GM18507 (cell line): ENCODE measurements around the gene DEPDC5.

Source experiments
- DNase-seq: peaks from one replicate; pipeline ENCODE4 v3.0.0; 2011; ENCODE audit warnings: low read depth; ENCODE audit not compliant: insufficient read length; ENCODE audit errors: extremely low spot score
- FAIRE-seq: peaks from 2 replicates; lab custom pipeline; 2011; peaks lifted over from hg19 to GRCh38; lab: Jason Lieb, UNC

DEPDC5 gene

GRCh38 chr22:31911565-31912406 is 158.0 kb downstream of the DEPDC5 start:
- DNase-seq (no peak), FAIRE-seq (no peak)

- FAIRE-seq (no peak), DNase-seq (no peak)
Measured at GRCh38 chr22:31912407-31912743, 158.6 kb downstream of the DEPDC5 start.

- FAIRE-seq (no peak), DNase-seq (no peak)
Measured at GRCh38 chr22:31915586-31915985, 161.8 kb downstream of the DEPDC5 start.

- DNase-seq: peak; percentile 37
- peak; percentile 77 for FAIRE-seq
Measured at GRCh38 chr22:31917227-31917921, 163.6 kb downstream of the DEPDC5 start.

DNA sequence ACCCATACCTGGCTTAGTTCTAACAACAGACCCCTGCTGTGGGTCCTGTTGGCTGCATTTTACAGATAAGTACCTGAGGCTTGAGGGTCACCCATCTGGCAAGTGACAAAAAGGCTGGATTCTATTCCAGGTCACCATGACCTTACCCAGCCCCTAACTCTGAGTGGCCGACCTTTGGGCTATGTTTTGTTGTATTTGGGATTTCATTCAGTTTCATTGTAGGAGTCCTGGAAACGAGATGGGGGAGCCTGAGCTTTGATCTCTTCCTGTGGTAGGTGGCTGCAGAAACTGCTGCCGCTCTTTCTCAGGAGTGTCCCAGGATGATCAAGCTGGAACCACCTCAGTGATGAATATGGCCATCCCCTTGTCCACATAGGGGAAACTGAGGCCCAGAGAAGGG is 165.9 kb downstream of the DEPDC5 start:
- DNase-seq: no peak
- no peak for FAIRE-seq

GRCh38 chr22:31920306-31920705 is 166.5 kb downstream of the DEPDC5 start:
- FAIRE-seq: no peak
- DNase-seq: no peak

DNA sequence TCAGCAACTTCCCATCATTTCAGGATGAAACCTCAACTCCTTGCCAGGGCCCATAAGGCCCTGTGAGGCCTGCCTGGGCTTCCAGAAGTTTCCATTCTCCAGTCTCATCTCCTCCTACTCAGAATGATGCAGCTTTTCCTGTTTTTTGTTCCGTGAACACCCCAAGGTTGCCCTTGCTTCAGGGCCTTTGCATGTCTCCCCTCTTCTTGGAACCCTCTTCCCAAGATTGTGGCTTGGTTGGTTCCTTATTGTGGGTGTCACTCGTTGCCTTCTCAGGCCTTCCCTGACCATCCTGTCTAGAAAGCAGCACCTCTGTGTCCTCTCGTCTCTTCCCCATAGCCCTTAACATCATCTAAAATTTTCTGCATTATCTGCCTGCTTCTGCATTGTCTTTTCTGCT is 167.3 kb downstream of the DEPDC5 start:
- FAIRE-seq: no peak
- no peak for DNase-seq

GRCh38 chr22:31922534-31922933 is 168.7 kb downstream of the DEPDC5 start:
- no peak for FAIRE-seq
- DNase-seq: no peak

DNA sequence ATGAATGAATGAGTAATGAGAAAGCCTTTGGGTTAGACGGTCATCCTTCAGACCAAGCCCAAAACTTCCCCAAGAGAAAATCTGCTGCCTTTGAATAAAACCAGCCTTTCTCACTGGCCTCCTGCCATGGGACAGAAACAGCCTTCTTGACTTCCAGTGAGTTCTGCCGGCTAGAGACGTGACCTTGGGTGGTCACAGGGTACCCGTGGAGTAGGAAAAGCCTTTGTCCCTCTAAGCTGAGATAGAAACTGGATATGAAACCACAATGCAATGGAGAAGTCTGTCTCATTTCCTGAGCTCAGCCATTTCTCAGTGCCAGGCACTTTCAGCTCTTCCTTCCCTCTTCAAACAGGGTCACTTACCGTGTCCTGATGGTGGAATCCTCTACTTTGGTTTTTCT is 169.3 kb downstream of the DEPDC5 start:
- DNase-seq: no peak

DNA sequence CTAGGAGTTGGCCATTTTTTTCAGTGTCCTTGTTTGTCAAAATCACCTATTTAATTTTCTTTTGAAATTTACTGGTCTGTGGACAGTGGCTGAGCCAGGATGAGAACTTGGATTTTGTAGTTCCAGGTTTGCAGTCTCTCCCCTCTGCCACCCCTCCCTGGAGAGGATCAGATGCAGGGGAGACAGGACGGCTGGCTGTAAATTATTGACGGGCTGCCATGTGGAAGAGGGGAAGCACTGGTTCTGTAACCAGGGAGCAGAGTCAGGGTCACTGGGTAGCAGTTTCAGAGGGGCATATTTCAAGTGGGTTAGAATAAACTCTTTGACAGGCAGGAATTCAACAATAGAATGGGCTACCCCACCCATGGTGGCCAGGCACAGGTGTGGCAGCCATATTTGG is 169.9 kb downstream of the DEPDC5 start:
- DNase-seq: no peak
- FAIRE-seq: no peak

More for the DNA sequence above, 169.3 kb downstream of the DEPDC5 start:
- FAIRE-seq: no peak

DNA sequence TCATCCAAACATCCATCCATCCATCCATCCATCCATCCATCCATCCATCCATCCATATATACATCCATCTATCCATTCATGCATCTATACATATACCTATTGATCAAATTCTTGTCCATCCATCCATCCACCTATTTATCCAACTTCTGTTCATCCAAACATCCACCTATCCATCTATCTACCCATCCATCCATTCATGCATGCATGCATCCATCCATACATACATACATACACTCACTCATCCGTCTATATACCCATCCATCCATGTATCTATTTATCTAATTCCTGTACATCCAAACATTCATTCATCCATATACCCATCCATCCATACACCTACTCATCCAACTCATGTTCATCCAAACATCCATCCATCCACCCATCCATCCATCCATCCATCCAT is 171.2 kb downstream of the DEPDC5 start:
- FAIRE-seq: no peak
- DNase-seq: no peak

DNA sequence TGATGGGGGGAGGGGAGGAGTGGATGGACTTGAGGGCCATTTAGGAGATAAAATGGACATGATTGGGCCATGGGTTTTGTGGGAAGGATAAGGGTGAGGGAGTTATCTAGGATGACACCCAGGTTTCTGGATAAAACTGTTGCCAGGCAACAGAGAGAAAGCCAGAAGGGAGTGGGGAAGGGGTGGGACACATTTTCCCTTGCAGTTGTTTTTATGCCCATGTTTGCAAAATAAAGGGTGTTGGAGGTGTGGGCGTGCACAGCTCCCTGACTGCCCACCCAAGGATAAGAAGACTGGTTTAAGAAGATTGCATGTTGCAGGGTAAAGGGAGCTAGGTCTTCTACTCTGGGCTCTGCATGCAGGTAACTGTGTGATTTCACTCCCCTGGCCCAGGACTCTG is 172.2 kb downstream of the DEPDC5 start:
- no peak for DNase-seq
- no peak for FAIRE-seq

GRCh38 chr22:31926969-31927368 is 173.2 kb downstream of the DEPDC5 start:
- DNase-seq (no peak), FAIRE-seq (no peak)

DNA sequence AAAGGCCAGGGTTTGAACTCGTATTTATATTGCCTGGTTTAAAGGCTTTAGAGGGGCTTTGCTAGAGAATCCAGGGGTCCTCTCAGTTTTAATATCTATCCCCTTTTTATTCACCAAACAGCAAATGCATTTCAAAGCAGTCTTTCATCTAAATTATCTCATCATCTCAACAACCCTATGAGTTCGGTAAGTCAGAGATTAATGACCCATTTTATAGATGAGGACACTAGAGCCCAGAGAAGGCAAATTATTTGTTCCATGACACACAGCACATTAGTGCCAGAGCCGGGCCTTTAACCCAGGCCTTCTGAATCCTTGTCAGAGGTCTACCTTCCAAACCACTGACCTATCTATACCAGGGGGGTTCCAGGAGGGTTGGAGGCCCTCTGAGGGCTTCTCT is 173.7 kb downstream of the DEPDC5 start:
- DNase-seq: no peak
- FAIRE-seq: no peak

DNA sequence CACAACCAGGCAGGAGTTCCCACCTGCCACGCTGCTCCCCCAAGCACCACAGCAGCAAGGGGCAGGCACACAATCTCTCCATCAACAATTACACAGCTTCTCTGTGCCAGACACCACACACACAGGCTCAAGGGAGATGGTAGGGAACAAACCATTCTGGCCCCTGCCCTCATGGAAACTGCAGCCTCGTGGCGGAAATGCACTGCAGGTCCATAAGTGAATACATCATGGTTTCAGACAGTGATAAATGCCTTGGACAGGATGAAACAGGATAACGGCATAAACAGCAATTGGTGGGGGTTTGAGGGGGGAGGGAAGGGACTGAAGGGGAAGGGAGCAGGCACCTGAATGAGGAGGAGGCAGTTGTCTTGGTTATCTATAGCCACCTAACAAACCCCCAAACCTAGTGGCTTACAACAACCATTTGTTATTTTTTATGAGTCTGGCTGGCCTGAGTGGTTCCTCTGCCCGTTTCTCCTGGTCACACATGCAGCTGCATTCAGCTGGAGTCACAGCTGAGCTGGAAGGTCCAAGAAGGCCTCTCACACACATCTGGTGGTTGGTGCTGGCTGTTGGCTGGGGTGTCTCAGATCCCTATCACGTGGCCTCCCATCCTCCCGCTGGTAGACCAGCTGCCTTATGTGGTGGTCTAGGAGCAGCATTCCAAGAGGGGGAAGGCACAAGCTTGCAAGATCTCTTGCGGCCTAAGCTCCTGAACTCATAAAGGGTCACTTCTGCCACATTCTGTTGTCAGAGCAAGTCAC is 175.5 kb downstream of the DEPDC5 start:
- FAIRE-seq (no peak), DNase-seq (no peak)

DNA sequence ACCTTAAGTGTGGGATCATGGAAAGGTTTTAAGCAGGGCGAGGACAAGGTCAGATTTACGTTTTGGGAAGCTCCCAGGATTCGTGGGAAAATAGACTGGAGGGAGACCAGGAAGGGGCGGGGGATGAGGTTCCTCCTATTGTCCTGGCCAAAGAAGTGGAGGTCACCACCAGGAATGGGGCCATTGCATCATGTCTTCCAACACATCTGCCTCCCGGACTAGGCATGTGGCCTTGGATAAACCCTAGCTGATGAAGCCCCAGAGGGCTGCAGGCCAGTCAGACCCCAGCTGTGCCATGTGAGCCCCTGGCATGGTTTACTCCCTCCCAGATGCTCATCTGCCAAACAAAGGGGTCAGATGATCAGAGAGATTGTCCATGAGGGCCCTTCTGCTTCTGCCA is 179.0 kb downstream of the DEPDC5 start:
- no peak for DNase-seq
- no peak for FAIRE-seq

GRCh38 chr22:31933406-31933805 is 179.6 kb downstream of the DEPDC5 start:
- DNase-seq (no peak), FAIRE-seq (no peak)

DNA sequence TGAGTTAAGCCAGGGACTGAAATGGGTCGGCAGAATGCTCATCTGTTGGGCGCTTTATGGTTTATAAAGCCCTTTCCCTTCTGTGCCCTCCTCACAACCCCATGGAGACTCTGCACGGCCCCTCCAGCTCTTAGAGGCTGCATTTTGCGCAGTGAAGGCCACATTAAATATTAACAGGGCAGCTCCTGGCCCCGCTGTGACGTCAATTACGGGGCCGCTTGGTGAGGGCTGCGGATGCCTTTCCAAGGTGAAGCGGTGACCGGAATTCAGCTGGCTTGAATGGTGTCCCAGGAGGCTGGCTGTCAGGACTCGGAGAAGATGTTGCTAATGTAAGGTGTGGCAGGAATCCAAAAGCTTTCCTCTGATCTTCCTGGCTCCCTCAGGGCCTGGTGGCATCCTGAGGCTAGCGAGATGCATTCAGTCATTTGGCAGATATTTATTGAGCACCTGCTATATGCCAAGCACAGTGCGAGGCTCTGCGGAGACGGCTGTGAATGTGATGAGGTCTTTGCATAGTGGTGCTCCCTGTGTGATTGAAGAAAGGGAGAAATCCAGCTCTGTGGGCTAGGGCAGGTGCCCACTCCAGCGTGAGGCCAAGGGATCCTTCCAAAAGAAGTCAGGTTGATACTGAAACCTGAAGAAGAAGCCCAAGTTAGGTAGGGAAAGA is 180.1 kb downstream of the DEPDC5 start:
- FAIRE-seq: no peak
- no peak for DNase-seq

DNA sequence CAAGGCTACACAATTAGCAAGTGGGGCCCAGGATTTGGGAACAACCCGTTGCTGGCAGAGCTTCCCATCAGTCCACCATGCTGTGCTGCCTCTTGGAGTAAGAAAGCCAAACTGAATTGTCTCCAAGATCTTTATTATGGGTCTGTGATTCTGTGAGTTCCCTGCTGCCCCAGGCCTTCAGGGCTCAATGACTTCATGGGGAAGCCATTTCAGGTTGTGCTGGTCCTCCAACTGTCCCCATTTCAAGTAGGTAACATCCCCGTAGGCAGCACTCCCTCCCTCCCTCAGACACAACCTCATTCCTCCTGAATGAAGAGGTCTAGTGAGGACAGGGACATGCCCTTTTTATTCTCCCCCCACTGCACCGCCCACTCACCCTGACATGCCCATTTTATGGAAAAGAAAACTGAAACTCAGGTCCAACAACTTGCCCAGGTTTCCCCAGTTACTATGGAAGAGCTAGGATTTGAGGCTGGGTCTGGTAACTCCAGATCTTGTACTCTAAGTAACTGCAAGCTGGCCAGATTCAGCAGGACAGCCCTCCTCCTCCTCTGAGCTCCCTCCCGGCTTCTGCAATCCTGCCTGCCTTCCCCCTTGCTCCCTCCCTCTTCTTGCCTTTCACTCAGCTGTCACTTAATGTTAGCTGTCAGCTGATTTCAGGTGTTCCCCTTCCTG is 182.3 kb downstream of the DEPDC5 start:
- DNase-seq (no peak), FAIRE-seq (no peak)
